ENCODE results near the gene ANKHD1. TPM values are rescaled to one million over a fixed set of nuclear protein-coding genes. Genes with fewer than 3 reads are reported as not detected.

The ANKHD1 gene
- total and polyA plus RNA-seq, 2 of the 8 experiments (the other 6 are each of a cell fraction or from before 2014, with no cell fraction given) = 69.9 to 108 TPM

DNA sequence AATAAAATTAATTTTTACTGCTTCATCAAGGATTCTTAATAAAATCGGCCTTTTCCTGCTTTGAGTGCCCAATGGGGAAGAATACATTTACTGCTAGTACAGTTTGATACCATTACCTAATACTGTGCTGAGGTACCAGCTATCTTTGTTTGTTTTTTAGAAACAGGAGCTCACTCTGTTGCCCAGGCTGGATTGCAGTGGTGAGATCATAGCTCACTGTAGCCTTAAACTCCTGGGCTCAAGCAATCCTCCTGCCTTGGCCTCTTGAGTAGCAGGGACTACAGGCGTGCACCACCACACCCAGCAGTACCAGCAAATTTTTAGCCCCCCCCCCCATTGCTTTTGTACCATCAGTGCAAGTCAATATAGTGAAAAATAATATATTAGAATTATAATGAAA, 13.6 kb upstream of the ANKHD1 start:
- H3K4me2 ChIP-seq (ENCODE audit: insufficient read depth in 1 of 2, low read depth in 2 of 2, low read length in 2 of 2) = no peak overlapping the region
- no peak overlapping the region for H3K27ac ChIP-seq (ENCODE audit: low read depth, low read length)
- H3K4ac ChIP-seq (replicated peaks; ENCODE audit: insufficient read length, low read depth, low read length) = no peak overlapping the region
- DNase-seq (ENCODE audit: low read depth in 1 of 2, low spot score in 2 of 2) (no peak), FAIRE-seq (no peak)
- no peaks in the 10 kb centered on the region for H3K36me3 ChIP-seq (ENCODE audit: control insufficient read depth in 2 of 4, insufficient read depth in 4 of 4, low read length in 3 of 4)
- H3K27me3 ChIP-seq (replicated peaks in 1 of 4; ENCODE audit: control insufficient read depth in 3 of 4, extremely low read depth in 1 of 4, insufficient read depth in 3 of 4, low read length in 3 of 4) = no peaks in the 10 kb centered on the region
- H2AK5ac ChIP-seq (ENCODE audit: low read depth, low read length) = no peak overlapping the region
- TF ChIP-seq SRF (IDR thresholded peaks at IDR 0.05; ENCODE audit: low read depth, low read length) (no peak), CHD2 (IDR thresholded peaks at IDR 0.05; ENCODE audit: low read length) (no peak), POU5F1 (IDR thresholded peaks at IDR 0.05; ENCODE audit: low read depth, low read length) (no peak), CEBPB (IDR thresholded peaks at IDR 0.05; ENCODE audit: low read depth, low read length) (no peak), CREB1 (IDR thresholded peaks at IDR 0.05) (no peak)
- TF ChIP-seq, protein P1, sequence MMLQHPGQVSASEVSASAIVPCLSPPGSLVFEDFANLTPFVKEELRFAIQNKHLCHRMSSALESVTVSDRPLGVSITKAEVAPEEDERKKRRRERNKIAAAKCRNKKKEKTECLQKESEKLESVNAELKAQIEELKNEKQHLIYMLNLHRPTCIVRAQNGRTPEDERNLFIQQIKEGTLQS (IDR thresholded peaks at IDR 0.05; ENCODE audit: insufficient read depth, low read depth, low read length) = no peak
- H3K23ac ChIP-seq (ENCODE audit: insufficient read length) = no peak overlapping the region
- no peaks in the 10 kb centered on the region for H4K20me1 ChIP-seq (replicated peaks in 1 of 2; ENCODE audit: control insufficient read depth in 1 of 2, insufficient read depth in 2 of 2, low read length in 2 of 2)
- H3K14ac ChIP-seq (ENCODE audit: insufficient read length) = no peak overlapping the region
- H3K9ac ChIP-seq (replicated peaks in 1 of 4; ENCODE audit: extremely low read depth in 1 of 4, low read depth in 3 of 4, low read length in 3 of 4) = no peak overlapping the region
- no peak overlapping the region for H2BK20ac ChIP-seq (ENCODE audit: low read length)
- no peak overlapping the region for H2BK15ac ChIP-seq (ENCODE audit: low read length)
- no peak overlapping the region for H4K91ac ChIP-seq (replicated peaks; ENCODE audit: insufficient read length, low read length)
- no peak overlapping the region for H2BK120ac ChIP-seq (replicated peaks; ENCODE audit: low read depth, low read length)
- POLR2A ChIA-PET (ENCODE audit: partially characterized antibody) = interaction anchor here (0.6 to 4.2 kb wide), 4 partner anchors 13 to 42 kb away, joined by 3 to 16 read pairs (median 4); partner anchors contain the start of genes ANKHD1 and HBEGF
- H4K8ac ChIP-seq (ENCODE audit: extremely low read depth, insufficient read depth, low read length) = no peak overlapping the region
- no peaks in the 10 kb centered on the region for H3K4me1 ChIP-seq (replicated peaks in 1 of 4; ENCODE audit: control insufficient read depth in 3 of 4, insufficient read depth in 4 of 4, low read length in 3 of 4)
- H3K79me2 ChIP-seq (ENCODE audit: control insufficient read depth in 1 of 2, insufficient read depth in 2 of 2, low read length in 2 of 2) = no peaks in the 10 kb centered on the region
- H2AFZ ChIP-seq (ENCODE audit: low read length) = no peak overlapping the region
- CTCF ChIA-PET (ENCODE audit: partially characterized antibody) = interaction anchor here (0.6 to 4.0 kb wide), 6 partner anchors 15 to 374 kb away, joined by 3 to 28 read pairs (median 3); partner anchors contain the start of gene EIF4EBP3
- H3K23me2 ChIP-seq (ENCODE audit: low read depth, low read length) = no peaks in the 10 kb centered on the region
- H2BK5ac ChIP-seq (ENCODE audit: low read depth, low read length) = no peak overlapping the region
- H3K9me3 ChIP-seq (ENCODE audit: insufficient read depth in 2 of 2, low read depth in 1 of 2, low read length in 1 of 2) = no peaks in the 10 kb centered on the region
- H3K56ac ChIP-seq (replicated peaks; ENCODE audit: insufficient read length, low read depth, low read length) = no peak overlapping the region
- 88% methylated on average over 2 of the region's 2 CpGs; no CpG with 5 or more reads in 1 of the 2 experiments for WGBS, 2 experiments (ENCODE audit: extremely low coverage in 1 of 2, insufficient coverage in 1 of 2, insufficient read length in 1 of 2, insufficient replicate concordance in 2 of 2, low coverage in 1 of 2, low lambda C conversion rate in 2 of 2, missing lambda C conversion rate in 1 of 2)
- H4K5ac ChIP-seq (ENCODE audit: insufficient read length, low read depth, low read length) = no peak overlapping the region
- no peaks in the 10 kb centered on the region for H3K79me1 ChIP-seq (ENCODE audit: low read depth, low read length)
- no peak overlapping the region for H3K4me3 ChIP-seq (ENCODE audit: extremely low read depth in 1 of 4, insufficient read depth in 2 of 4, low read depth in 3 of 4, low read length in 4 of 4)
- no peak overlapping the region for H3K18ac ChIP-seq (ENCODE audit: extremely low read depth, low read length)
- no peak overlapping the region for H2BK12ac ChIP-seq (ENCODE audit: low read depth, low read length)

Measured in H1 (cell line).